Erythroblast (primary cell): ENCODE measurements around the gene ZNF385B.

Experiments
- GATA1 ChIP-seq: IDR thresholded peaks from 2 replicates; pipeline ENCODE4 v1.6.1; 2011; ENCODE audit warnings: low read depth, mild to moderate bottlenecking, control low read depth, low read length, moderate library complexity
- POLR2A ChIP-seq: IDR thresholded peaks from 2 replicates; pipeline ENCODE4 v1.6.1; 2011; ENCODE audit warnings: mild to moderate bottlenecking, low read length

GRCh38 chr2:179741317-179741716 is 120.1 kb downstream of the ZNF385B start:
- TF ChIP-seq POLR2A (no peak), GATA1 (no peak)
